GDM1 (cell line): ENCODE measurements around the gene C11orf86.
"Not testable (repeated sequence)": the region's sequence is repeated elsewhere in the genome, so short reads cannot be mapped to it uniquely, and the experiment has no call there.

Source experiments
- DNase-seq: peaks from one replicate; lab custom pipeline; 2025; lab: John Stamatoyannopoulos, UW

C11orf86 gene

DNA sequence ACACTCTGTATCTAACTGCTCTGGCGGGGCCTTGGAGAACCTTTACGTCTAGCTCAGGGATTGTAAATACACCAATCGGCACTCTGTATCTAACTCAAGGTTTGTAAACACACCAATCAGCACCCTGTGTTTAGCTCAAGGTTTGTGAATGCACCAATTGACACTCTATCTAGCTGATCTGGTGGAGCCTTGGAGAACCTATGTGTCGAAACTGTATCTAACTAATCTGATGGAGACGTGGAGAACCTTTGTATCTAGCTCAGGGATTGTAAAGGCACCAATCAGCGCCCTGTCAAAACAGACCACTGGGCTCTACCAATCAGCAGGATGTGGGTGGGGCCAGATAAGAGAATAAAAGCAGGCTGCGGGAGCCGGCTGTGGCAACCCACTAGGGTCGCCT is 14.3 kb downstream of the C11orf86 start:
- DNase-seq: not testable (repeated sequence)

DNA sequence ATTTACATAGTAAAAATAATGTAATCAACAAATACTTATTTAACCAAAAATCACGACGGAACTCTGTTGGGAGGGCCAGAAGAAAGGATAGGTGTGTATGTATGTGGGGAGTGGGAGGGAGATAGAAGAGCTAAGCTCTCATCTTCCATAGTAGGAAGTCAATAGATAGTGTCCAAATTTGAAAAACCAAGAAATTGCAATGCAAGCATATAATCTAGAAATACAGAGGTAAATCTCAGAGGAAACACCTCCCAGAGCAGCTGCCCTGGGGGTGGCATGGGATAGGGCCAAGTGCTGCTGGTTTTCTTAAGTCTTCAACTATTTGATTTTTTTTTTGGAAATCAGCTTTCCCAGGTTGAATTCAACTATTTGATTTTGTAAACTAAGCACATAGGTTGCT is 16.9 kb downstream of the C11orf86 start:
- no peak for DNase-seq

DNA sequence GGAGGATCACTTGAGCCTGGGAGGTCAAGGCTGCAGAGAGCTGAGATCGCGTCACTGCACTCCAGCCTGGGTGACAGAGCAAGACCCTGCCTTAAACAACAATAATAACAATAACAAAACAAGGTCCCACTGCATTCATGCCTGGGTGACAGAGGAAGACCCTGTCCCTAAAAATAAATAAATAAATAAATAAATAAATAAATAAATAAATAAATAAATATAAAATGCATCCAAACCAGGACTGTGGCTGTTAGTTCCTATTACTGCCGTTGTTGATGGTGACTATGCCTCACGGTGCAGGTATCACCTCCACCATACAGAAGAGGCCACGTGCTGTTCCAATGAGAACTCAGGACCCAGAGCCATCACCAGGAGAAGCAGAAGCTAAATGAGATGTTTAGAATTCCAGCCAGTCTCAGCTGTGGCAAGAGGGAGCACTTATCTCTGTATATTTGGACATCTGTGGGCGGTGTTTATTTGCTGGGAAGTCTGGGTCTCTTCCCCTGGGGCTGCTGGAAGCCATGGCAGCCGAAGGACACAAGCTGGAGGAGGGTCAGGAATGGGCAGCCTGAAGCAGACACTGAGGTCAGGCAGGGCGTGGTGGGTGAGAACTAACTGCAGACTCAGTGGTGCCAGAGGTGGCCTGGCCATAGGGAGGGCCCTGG is 21.6 kb downstream of the C11orf86 start:
- DNase-seq: no peak

GRCh38 chr11:66999555-66999954 is 24.5 kb downstream of the C11orf86 start:
- DNase-seq: no peak

DNA sequence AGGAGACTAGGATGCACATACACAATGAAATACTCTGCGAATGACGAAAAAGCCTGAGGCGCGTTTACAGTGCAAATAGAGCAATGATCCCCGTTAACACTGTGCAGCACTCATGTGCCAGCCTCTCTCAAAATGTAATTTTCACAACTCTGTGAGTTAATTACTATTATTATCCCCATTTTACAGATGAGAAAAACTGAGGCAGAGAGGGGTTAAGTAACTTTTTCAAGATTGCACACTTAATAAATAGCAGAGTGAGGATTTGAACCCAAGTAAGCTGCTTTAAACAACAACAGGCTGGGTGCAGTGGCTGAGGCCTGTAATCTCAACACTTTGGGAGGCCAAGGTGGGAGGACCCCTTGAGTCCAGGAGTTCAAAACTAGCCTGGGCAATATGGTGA is 26.2 kb downstream of the C11orf86 start:
- no peak for DNase-seq

- no peak for DNase-seq
These were observed 27.3 kb downstream of the C11orf86 start for GRCh38 chr11:67002297-67002913.

- no peak for DNase-seq
These were observed 27.9 kb downstream of the C11orf86 start for GRCh38 chr11:67002921-67003411.

GRCh38 chr11:67005200-67005599 is 30.1 kb downstream of the C11orf86 start:
- not testable (repeated sequence) for DNase-seq

- DNase-seq: no peak
These were observed 31.2 kb downstream of the C11orf86 start for GRCh38 chr11:67006029-67006884.

- no peak for DNase-seq
These were observed 32.0 kb downstream of the C11orf86 start for GRCh38 chr11:67007126-67007525.

DNA sequence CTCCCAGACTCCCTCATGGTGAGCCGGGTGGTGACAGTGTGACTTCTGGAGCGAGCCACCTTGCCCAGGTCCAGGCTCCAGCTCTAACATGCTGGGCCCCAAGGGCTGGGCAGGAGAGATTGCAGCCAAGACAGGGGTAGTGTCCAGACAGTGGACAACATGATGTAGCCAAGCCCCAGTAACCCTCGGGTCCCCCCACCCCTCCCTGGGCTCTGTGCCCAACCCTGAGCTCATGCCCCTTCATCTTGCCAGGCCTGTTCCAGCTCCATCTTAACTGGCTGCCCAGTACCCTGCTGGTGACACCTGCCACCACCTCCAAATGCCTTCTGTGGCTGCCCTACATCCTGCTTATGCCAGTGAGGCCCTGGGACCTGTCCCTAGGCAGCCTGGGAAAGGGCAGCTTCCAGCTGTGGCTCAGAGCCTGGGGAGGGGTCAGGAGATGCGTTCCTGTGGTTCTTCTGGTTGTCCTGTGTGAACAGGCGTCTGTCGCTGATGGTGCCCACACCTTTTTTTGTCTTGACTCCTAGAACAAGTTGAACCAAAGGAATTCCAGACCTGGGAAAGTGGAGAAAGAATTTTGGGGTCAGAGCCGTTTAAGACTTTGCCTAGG is 35.3 kb downstream of the C11orf86 start:
- no peak for DNase-seq

DNA sequence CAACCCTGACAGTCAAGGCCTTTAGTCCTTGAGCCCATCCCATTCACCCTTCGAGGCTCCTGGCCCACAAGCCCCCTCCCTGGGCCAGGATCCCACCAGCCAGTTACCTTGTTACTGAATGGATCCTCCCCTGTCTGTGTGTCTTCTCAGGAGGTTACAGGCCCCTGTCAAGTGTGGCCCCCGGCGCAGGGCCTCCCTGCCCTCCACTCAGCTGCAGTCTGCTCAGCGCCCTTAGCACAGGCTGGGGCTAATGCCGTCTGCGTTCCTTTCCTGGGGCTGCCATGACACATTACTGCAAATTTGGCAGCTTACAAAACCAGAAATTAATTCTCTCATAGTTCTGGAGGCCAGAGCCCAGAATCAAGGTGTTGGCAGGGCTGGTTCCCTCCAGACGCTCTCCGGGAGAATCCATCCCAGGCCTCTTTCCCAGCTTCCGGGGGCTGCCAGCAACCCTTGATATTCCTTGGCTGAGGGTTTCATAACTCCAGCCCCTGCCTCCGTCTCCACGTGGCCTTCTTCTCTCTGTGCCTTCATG is 38.5 kb downstream of the C11orf86 start:
- DNase-seq: no peak

DNA sequence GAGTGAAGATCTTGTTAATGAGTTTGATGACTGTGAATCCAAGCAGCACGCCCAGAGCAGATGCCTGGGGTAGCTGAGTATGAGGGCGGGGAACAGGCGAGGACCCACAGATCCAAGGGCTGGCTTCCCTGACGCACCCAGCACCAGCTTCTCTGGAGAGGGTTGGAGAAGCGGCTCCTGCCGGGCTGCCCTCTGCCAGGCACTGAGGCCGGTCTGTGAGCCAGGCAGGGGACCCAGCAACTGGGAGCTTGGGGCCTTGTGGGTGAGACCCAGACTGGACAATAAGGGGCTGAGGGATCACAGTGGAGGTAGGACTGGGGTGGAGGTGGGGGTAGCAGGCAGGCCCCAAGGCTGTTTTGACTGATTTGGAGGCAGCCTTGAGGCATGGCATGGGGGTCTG is 39.2 kb downstream of the C11orf86 start:
- DNase-seq: no peak

DNA sequence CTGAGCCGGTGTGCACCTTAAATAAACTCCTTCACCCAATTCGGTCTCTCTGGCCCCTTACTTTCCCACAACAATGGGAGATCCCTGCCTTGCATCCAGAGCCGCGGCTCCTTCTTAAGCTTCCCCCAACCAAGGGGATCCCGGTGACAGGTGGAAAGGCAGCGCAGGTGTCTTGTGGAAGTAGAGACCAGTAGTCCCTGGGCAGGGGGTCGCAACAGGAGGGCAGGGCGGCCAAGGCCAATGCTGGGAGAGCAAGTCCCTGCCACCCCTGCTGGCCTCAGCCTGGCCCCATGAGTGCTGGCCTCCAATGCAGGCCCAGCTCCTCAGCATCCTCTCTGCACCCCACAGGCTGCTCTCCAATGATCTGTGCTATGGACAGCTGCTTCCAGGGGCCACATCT is 39.9 kb downstream of the C11orf86 start:
- no peak for DNase-seq

- no peak for DNase-seq
These were observed 41.4 kb downstream of the C11orf86 start for GRCh38 chr11:67016550-67016949.

DNA sequence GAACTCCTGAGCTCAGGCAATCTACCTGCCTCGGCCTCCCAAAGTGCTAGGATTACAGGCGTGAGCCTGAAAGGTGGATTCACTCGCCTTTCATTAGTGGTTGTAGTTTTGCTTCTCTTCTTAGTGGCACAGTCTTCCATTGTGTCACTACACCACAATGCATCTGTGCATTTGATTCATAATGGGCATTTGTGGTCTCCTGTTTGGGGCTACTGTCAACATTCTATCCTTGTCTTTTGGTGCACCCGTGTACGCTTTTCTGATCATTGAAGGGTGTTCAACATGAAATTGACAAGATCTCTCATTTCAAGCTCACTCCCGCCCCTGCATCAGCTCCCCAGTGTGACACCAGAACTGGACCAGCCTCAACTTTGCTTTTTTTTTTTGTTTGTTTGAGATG is 45.8 kb downstream of the C11orf86 start:
- DNase-seq: no peak

GRCh38 chr11:67022341-67022933 is 47.3 kb downstream of the C11orf86 start:
- no peak for DNase-seq

DNA sequence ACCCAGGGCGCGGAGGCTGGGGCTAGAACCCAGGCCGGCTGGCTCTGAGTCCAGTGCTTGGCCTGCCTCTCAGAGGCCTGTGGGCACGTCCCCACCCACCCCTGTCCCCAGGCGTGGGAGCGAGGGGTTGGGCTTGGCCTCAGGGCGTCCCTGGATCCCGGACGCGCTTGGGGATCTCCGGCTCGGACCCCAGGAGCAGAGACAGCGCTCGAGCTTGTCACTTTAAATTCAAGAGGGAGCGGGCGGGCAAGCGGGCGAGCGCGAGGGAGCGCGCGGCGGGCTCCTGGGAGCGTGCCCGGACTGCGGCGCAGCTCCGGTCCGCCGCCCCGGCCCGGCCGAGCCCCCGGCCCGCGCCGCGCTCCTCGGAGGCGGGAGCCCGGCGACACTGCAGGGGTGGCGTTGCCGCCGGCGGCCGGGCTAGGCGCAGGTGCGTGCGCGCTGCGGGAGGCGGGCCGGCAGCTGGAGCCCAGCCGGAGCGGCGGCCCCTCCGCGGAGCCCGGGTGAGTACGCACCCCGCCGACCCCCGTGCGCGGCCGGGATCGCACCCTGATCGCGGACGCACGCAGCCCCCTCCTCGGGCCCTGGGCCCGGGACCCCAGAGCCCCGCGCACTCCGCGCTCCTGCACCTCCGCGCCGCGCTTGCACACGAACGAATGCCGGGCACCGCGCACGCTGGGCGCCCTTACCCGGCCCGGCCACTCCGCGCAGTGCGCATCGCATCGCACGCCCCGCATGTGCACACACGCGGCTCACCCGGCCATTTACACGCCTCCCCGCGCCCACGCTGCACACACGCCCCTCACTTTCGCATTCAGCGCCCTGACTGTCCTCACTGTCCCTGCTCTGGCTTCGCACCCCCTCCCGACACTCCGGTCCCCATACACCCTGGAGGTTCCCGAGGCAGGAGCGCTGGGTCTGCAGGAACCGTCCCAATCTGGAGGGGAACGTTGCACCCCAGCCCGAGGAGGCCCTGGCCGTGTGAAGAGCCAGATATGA is 48.2 kb downstream of the C11orf86 start, which contains the start of gene SYT12:
Gene SYT12 (plus strand): TSS at position 174 of the 996 bp plus-strand sequence. CDS start 7,011 bp downstream, outside the sequence.
- DNase-seq: no peak

- DNase-seq: no peak
These were observed 48.9 kb downstream of the C11orf86 start for GRCh38 chr11:67023957-67024353.

- DNase-seq: peak; percentile 44
These were observed 49.3 kb downstream of the C11orf86 start for GRCh38 chr11:67024410-67024809.
